ENCODE measurements around the gene SNCG. TPM values are rescaled to one million over a fixed set of nuclear protein-coding genes. Genes with fewer than 3 reads are reported as not detected.

Gene SNCG
- total and polyA plus RNA-seq, 2 of the 8 experiments (the other 6 are each of a cell fraction or from before 2014, with no cell fraction given) = 4.4 to 12.2 TPM

- H3K4me2 ChIP-seq (ENCODE audit: insufficient read depth in 1 of 2, low read depth in 2 of 2, low read length in 2 of 2) = no peak overlapping the region
- H3K9ac ChIP-seq (replicated peaks in 1 of 4; ENCODE audit: extremely low read depth in 1 of 4, low read depth in 3 of 4, low read length in 3 of 4) = no peak overlapping the region
- H3K18ac ChIP-seq (ENCODE audit: extremely low read depth, low read length) = no peak overlapping the region
- no peak overlapping the region for H3K27ac ChIP-seq (ENCODE audit: low read depth, low read length)
- peaks cover 17 to 64% (median 48%) of the 10 kb centered on the region in 4 experiments for H3K36me3 ChIP-seq (ENCODE audit: control insufficient read depth in 2 of 4, insufficient read depth in 4 of 4, low read length in 3 of 4)
- no peaks in the 10 kb centered on the region for H3K27me3 ChIP-seq (replicated peaks in 1 of 4; ENCODE audit: control insufficient read depth in 3 of 4, extremely low read depth in 1 of 4, insufficient read depth in 3 of 4, low read length in 3 of 4)
- H4K91ac ChIP-seq (replicated peaks; ENCODE audit: insufficient read length, low read length) = no peak overlapping the region
- H3K79me2 ChIP-seq (ENCODE audit: control insufficient read depth in 1 of 2, insufficient read depth in 2 of 2, low read length in 2 of 2) = no peaks in the 10 kb centered on the region
- H3K14ac ChIP-seq (ENCODE audit: insufficient read length) = no peak overlapping the region
- no peak overlapping the region for H3K4ac ChIP-seq (replicated peaks; ENCODE audit: insufficient read length, low read depth, low read length)
- H3K9me3 ChIP-seq (ENCODE audit: insufficient read depth in 2 of 2, low read depth in 1 of 2, low read length in 1 of 2) = no peaks in the 10 kb centered on the region
- no peaks in the 10 kb centered on the region; the same call in 1 of the 2 replicates for H3K79me1 ChIP-seq (ENCODE audit: low read depth, low read length)
- no peak overlapping the region for H2BK12ac ChIP-seq (ENCODE audit: low read depth, low read length)
- no peaks in the 10 kb centered on the region for H3K4me1 ChIP-seq (replicated peaks in 1 of 4; ENCODE audit: control insufficient read depth in 3 of 4, insufficient read depth in 4 of 4, low read length in 3 of 4)
- DNase-seq (ENCODE audit: low read depth in 1 of 2, low spot score in 2 of 2) = no peak
- H4K5ac ChIP-seq (ENCODE audit: insufficient read length, low read depth, low read length) = no peak overlapping the region
- no peaks in the 10 kb centered on the region for H3K23me2 ChIP-seq (ENCODE audit: low read depth, low read length)
- no peak overlapping the region for H3K4me3 ChIP-seq (ENCODE audit: extremely low read depth in 1 of 4, insufficient read depth in 2 of 4, low read depth in 3 of 4, low read length in 4 of 4)
- no peak overlapping the region for H2BK15ac ChIP-seq (ENCODE audit: low read length)
- H2BK5ac ChIP-seq (ENCODE audit: low read depth, low read length) = no peak overlapping the region
- H4K20me1 ChIP-seq (replicated peaks in 1 of 2; ENCODE audit: control insufficient read depth in 1 of 2, insufficient read depth in 2 of 2, low read length in 2 of 2) = peaks cover 0 to 2% of the 10 kb centered on the region in 2 experiments
- H4K8ac ChIP-seq (ENCODE audit: extremely low read depth, insufficient read depth, low read length) = no peak overlapping the region
- WGBS, 2 experiments (ENCODE audit: extremely low coverage in 1 of 2, insufficient coverage in 1 of 2, insufficient read length in 1 of 2, insufficient replicate concordance in 2 of 2, low coverage in 1 of 2, low lambda C conversion rate in 2 of 2, missing lambda C conversion rate in 1 of 2) = 93% methylated on average over 9 of the region's 9 CpGs; no CpG with 5 or more reads in 1 of the 2 experiments
- H2BK120ac ChIP-seq (replicated peaks; ENCODE audit: low read depth, low read length) = no peak overlapping the region
- CTCF ChIA-PET (ENCODE audit: partially characterized antibody) = interaction anchor here (1.5 kb wide), 1 partner anchor 229 kb away, joined by 3 read pairs; no protein-coding TSS in a partner anchor
- no peak for FAIRE-seq
- no peak overlapping the region for H2AK5ac ChIP-seq (ENCODE audit: low read depth, low read length)
- POLR2A ChIA-PET (ENCODE audit: partially characterized antibody) = no interaction called here
- no peak overlapping the region for H3K56ac ChIP-seq (replicated peaks; ENCODE audit: insufficient read length, low read depth, low read length)
- no peak overlapping the region for H2BK20ac ChIP-seq (ENCODE audit: low read length)
- no peak overlapping the region for H3K23ac ChIP-seq (ENCODE audit: insufficient read length)
- no peak overlapping the region for H2AFZ ChIP-seq (ENCODE audit: low read length)
- TF ChIP-seq MAFK (IDR thresholded peaks at IDR 0.05; ENCODE audit: low read depth, low read length) (no peak), CHD2 (IDR thresholded peaks at IDR 0.05; ENCODE audit: low read length) (no peak), CEBPB (IDR thresholded peaks at IDR 0.05; ENCODE audit: low read depth, low read length) (no peak), SIX5 (IDR thresholded peaks at IDR 0.05; ENCODE audit: low read depth, low read length) (no peak), ATF2 (IDR thresholded peaks at IDR 0.05; ENCODE audit: low read length) (no peak)
Observed at GRCh38 chr10:86922553-86922961, 35.8 kb upstream of the SNCG start.

Data from H1 (cell line).